ENCODE measurements around the gene OAS3. TPM values are rescaled to one million over a fixed set of nuclear protein-coding genes. Genes with fewer than 3 reads are reported as not detected.

Gene OAS3
- polyA plus RNA-seq, 1 of the 3 experiments (the other 2 are of a cell fraction): 3.0 TPM

GRCh38 chr12:112929715-112930114 is 8.6 kb upstream of the OAS3 start:
- H3K36me3 ChIP-seq (replicated peaks in 1 of 2; ENCODE audit: control insufficient read depth in 1 of 2, insufficient read depth in 2 of 2, low read length in 1 of 2): no peaks in the 10 kb centered on the region
- no peak overlapping the region for H3K27ac ChIP-seq (ENCODE audit: low read depth in 2 of 2, low read length in 1 of 2)
- ChIA-PET POLR2A (no interaction called here), CTCF (interaction anchor here (1.1 to 1.5 kb wide), 2 partner anchors 9 to 119 kb away, joined by 3 to 4 read pairs; no protein-coding TSS in a partner anchor)
- H3K9me3 ChIP-seq: no peaks in the 10 kb centered on the region
- no peak for DNase-seq
- H3K9me2 ChIP-seq: no peaks in the 10 kb centered on the region
- no peak overlapping the region for H3K4me3 ChIP-seq (ENCODE audit: low read depth in 2 of 2, low read length in 1 of 2)
- H3F3A ChIP-seq (replicated peaks; ENCODE audit: insufficient read depth): no peaks in the 10 kb centered on the region
- H4K20me1 ChIP-seq (ENCODE audit: insufficient read depth): no peaks in the 10 kb centered on the region
- H3K4me1 ChIP-seq (ENCODE audit: control insufficient read depth in 1 of 2, insufficient read depth in 2 of 2, low read depth in 1 of 2, low read length in 1 of 2): no peaks in the 10 kb centered on the region; a peak in 1 of 4 replicates
- TF ChIP-seq MXI1 (IDR thresholded peaks at IDR 0.05; ENCODE audit: low read depth, low read length): no peak
- TF ChIP-seq RAD21 (IDR thresholded peaks at IDR 0.05; ENCODE audit: low read length): no peak
- TF ChIP-seq FOSL2 (IDR thresholded peaks at IDR 0.05; ENCODE audit: borderline replicate concordance, low read depth): no peak
- no peak for TF ChIP-seq PBX3 (IDR thresholded peaks at IDR 0.05)
- TF ChIP-seq RCOR1 (IDR thresholded peaks at IDR 0.05; ENCODE audit: low read length): no peak
- no peak for TF ChIP-seq NRF1 (IDR thresholded peaks at IDR 0.05; ENCODE audit: low read depth, low read length)
- no peak for TF ChIP-seq REST (IDR thresholded peaks at IDR 0.05; ENCODE audit: low read depth, low read length)
- no peak for TF ChIP-seq SIN3A (IDR thresholded peaks at IDR 0.05; ENCODE audit: borderline replicate concordance, low read depth, low read length)
- no peak for TF ChIP-seq GABPA (IDR thresholded peaks at IDR 0.05; ENCODE audit: low read depth)
- TF ChIP-seq EP300 (IDR thresholded peaks at IDR 0.05; ENCODE audit: borderline replicate concordance in 1 of 2, low read depth in 1 of 2, low read length in 1 of 2): no peak
- TF ChIP-seq NFIC (IDR thresholded peaks at IDR 0.05; ENCODE audit: borderline replicate concordance): no peak
- no peak for TF ChIP-seq SMC3 (IDR thresholded peaks at IDR 0.05; ENCODE audit: low read depth, low read length)
- no peaks in the 10 kb centered on the region for H3K79me2 ChIP-seq (ENCODE audit: insufficient read depth)
- 49% methylated on average over 3 of the region's 3 CpGs for WGBS (ENCODE audit: low lambda C conversion rate)
- no peak overlapping the region for H2AFZ ChIP-seq (ENCODE audit: low read depth)
- no peak overlapping the region for H3K4me2 ChIP-seq
- H3K27me3 ChIP-seq (ENCODE audit: insufficient read depth): no peaks in the 10 kb centered on the region
- no peak overlapping the region for H3K9ac ChIP-seq

- Histone ChIP-seq H3K9ac (no peak overlapping the region), H4K20me1 (ENCODE audit: insufficient read depth) (no peaks in the 10 kb centered on the region), H3K36me3 (replicated peaks in 1 of 2; ENCODE audit: control insufficient read depth in 1 of 2, insufficient read depth in 2 of 2, low read length in 1 of 2) (no peaks in the 10 kb centered on the region), H2AFZ (ENCODE audit: low read depth) (no peak overlapping the region), H3K79me2 (ENCODE audit: insufficient read depth) (no peaks in the 10 kb centered on the region), H3K4me3 (ENCODE audit: low read depth in 2 of 2, low read length in 1 of 2) (no peak overlapping the region), H3K9me3 (no peaks in the 10 kb centered on the region), H3K9me2 (no peaks in the 10 kb centered on the region), H3F3A (replicated peaks; ENCODE audit: insufficient read depth) (no peaks in the 10 kb centered on the region), H3K27ac (ENCODE audit: low read depth in 2 of 2, low read length in 1 of 2) (no peak overlapping the region), H3K4me1 (ENCODE audit: control insufficient read depth in 1 of 2, insufficient read depth in 2 of 2, low read depth in 1 of 2, low read length in 1 of 2) (no peaks in the 10 kb centered on the region; a peak in 1 of 4 replicates), H3K4me2 (no peak overlapping the region), H3K27me3 (ENCODE audit: insufficient read depth) (no peaks in the 10 kb centered on the region)
- 70% methylated on average over 1 of the region's 2 CpGs for WGBS (ENCODE audit: low lambda C conversion rate)
- DNase-seq: no peak
- ChIA-PET CTCF (interaction anchor here (1.5 kb wide), 1 partner anchor 9 kb away, joined by 4 read pairs; no protein-coding TSS in a partner anchor), POLR2A (no interaction called here)
- TF ChIP-seq FOSL2 (IDR thresholded peaks at IDR 0.05; ENCODE audit: borderline replicate concordance, low read depth) (no peak), RAD21 (IDR thresholded peaks at IDR 0.05; ENCODE audit: low read length) (no peak), GABPA (IDR thresholded peaks at IDR 0.05; ENCODE audit: low read depth) (no peak), NFIC (IDR thresholded peaks at IDR 0.05; ENCODE audit: borderline replicate concordance) (no peak), FOXJ3 (CRISPR knock-in tag; IDR thresholded peaks at IDR 0.05) (no peak), ZBTB33 (IDR thresholded peaks at IDR 0.05; ENCODE audit: borderline replicate concordance, low read depth) (no peak), USF1 (IDR thresholded peaks at IDR 0.05; ENCODE audit: borderline replicate concordance, low read depth) (no peak), RFX5 (IDR thresholded peaks at IDR 0.05; ENCODE audit: low read length) (no peak), FOXM1 (IDR thresholded peaks at IDR 0.05; ENCODE audit: low read depth) (no peak), ELF1 (IDR thresholded peaks at IDR 0.05) (no peak), MAX (IDR thresholded peaks at IDR 0.05; ENCODE audit: low read depth) (no peak)
Observed at GRCh38 chr12:112930350-112930749, 7.9 kb upstream of the OAS3 start.
